NCI-H524 (cell line): ENCODE measurements around the gene LEAP2.

Experiments used
- DNase-seq, 2 experiments: peaks; one replicate each; lab custom pipeline; 2025; lab: John Stamatoyannopoulos, UW

LEAP2 gene, protein sequence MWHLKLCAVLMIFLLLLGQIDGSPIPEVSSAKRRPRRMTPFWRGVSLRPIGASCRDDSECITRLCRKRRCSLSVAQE

DNA sequence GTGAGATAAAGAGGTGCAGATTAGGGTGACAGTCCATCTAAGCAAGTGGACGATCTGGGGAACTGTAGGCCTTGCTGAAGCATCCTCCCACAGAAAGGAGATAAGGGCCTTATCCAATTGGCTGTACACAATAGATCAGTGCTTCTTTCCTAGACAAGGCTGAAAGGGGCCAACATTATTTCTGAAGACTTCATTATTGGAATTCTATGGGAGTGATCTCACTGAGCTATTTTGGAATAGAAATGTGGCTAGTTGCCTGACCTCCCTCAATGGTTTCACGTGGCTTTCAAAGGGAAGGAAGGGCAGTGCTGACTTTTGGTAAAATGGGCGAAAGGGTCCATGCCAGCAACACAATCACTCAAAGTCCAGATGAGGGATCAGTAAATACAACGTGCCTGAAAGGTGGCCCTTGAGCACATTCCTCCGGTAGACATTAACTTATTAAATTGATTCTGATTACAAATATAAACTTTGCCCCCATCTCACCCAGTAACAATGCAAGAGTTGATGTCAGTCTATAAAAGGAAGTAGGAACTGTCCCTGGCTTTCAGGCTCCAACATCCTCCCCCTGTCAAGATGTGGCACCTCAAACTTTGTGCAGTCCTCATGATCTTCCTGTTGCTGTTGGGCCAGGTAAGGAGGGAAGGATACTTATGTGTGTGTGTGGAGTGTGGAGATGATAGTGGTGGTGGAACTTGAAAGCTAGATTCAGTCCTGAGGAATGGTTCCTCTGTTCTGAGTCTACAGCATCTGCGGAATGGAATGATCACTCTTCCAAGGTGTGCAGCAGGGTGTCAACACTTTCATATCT, at the start of gene LEAP2:
Gene LEAP2 (plus strand): TSS at position 550 of the 811 bp plus-strand sequence. CDS start 27 bp downstream, at position 577.
- DNase-seq: no peak

DNA sequence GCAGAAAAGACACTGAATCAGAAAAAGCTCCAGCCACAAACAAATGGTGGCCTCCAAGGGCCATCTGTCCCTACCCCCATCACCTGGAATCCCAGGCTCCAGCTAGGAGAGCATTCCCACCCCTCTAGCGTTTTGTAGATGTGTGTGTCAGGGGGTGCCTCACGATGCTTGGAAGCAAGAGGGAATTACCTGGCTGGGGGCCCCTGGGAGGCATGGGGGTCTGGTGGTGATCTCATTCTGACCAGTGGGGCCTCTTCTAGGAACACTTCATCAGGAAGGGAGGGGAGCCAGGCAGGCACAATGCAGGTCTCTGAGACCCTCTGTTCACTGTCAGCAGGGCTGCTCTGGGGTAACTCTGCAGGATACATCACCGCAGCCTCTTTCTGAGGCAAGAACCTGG, 49.0 kb upstream of the LEAP2 start:
- no peak for DNase-seq

DNA sequence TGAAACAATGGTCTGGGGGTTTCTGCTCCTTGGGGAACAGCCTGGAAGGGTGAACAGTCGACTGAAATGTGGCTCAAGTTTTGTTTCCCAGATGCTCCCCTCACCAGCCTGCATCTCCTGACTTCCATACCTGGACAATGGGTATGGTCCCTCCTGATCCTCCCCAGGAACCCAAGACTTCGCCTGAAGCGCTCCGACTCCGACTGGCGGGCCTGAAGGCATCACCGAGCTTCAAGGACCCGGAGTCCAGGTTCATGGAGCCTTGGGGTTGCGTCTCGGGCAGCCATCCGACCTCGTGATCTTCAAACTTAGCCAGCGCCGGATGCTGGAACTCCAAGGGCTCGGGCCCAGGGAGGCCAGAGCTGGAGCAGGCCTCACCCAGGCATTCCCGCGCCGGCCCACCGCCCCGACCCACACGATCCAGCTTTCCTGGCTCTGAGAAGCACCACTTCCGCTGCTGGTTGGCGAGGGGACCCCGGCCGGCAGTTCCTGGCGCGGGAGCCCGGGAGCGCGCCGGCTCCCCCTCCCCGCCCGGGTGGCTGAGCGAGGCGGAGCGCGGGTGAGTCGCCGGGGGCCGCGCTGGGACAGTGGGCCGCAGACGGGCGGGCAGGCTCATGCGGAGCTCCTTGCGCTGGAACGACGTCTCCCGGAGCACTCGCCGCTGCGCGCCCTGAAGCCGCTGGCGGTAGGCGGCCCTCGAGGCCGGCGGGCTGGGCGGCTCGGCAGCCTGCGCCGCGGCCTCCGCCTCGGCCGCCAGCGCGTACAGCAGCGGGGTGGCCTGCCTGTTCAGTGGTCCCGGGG, 48.2 kb upstream of the LEAP2 start:
- no peak for DNase-seq

DNA sequence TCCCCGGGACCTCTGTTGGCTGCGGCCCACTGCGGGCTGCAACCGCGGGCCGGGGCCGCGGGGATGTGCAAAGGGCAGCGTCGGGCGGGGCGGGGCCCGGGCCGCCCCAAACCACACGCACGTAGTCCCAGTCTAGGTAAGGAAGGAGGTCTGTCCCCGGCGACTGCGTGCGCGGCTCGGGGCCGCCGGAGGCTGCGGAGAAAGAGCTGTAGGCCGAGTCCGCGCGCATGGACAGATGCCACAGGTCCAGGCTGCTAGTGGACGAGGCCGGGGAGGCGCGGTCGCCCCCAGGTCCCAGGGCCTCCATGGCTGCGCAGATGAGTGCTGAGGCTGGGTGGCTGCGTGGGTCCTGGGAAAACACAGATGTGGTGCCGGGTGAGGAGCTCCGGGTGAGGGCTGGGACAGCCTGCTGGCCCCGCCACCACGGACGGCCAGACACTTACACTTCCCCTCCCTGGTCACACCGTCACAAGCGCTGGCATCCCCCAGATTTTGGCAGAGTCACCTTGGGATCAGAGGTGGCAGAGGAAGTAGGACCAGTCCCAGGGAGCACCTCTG, 47.6 kb upstream of the LEAP2 start:
- DNase-seq: no peak

DNA sequence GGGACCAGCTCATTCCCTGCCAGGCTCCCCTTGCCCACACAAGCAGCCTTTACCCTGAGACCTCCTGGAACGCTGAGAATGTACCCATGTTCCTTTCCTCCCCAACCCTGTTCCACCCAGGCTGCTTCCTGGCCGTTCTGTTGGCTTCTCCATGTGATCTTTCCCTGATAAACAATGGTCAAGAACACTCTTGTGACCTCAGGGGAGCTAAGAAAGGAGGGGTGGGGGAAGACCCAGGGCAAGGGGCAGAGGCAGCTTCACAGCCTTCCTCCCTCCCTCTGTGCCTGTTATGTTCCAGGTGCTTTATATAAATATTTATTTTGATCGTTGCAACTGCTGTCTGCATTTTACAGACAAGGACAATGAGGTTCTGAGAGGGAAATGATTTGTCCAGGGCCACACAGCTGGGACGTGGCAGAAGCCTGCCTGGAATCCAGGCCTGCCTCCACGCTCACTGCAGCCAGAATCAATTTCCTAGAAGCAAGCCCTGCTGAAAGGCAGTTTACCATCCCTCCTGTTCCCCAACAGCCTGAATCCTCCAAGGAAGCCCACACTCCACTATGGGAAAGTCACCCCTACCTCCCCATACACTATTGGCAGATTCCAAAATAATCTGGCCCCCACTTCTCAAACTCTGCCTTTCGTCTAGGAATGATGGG, 46.9 kb upstream of the LEAP2 start:
- no peak for DNase-seq

DNA sequence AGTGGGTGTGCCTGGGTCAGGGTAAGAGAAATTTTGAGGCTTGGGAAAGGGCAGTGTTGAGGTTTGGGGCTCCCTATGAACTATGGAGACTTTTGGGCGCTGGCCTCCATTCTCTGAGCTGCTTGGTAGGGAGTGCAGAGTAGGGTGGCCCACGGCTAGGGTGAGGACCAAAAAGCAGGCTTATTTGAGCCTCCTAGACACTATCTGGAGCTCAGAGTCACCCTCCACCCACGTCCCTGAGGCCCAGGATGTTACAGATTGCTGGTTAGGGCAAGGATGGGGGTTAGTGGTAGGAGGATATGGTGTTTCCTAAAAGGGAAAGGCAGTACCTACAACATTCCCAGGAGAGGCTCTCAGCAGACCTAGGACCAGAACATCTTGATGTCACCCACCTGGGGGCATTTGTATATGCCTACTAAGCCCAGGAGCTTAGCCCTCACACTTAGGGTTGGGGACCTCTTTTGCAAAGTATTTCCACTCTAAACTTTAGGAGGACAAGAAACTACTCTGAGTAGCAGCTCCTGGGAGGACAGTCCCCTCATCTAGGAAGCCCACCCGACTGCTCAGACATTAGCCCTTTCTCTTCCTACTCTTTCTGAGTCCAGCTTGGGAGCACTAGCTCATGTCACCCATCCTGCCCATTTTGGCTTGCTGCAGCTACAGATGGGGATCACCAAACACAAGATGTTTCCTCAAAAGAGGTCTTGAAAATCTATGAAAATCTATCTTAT, 45.4 kb upstream of the LEAP2 start:
- no peak for DNase-seq

DNA sequence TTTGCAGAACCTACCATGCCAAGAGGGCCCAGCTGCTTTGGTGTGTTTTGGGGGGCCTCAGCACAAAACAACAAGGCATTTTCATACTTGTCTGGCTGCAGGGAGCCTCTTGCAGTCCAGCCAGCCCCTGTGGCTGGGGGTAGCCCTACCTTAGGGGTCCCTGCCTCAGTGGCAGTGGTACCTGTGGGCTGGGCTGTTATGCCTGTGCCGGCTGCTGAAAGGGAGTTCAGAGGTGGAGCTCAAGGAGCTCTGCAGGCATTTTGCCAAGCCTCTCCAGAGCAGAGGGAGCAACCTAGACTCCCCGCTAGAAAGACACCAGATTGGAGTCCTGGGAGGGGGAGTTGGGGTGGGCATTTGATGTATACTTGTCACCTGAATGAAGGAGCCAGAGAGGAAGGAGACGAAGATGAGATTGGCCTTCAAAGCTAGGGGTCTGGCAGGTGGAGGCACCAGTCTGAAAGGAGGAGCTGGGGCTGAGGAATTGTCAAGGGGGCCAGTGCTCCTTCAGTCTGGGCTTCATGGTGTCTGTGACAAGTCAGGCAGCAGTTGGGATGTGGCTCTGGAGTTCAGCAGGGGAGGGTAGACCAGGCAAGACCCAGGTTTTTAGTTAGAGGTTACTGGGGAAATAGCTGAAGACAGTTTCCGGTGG, 44.5 kb upstream of the LEAP2 start:
- DNase-seq: peak in 1 of 2 experiments; percentile 31

DNA sequence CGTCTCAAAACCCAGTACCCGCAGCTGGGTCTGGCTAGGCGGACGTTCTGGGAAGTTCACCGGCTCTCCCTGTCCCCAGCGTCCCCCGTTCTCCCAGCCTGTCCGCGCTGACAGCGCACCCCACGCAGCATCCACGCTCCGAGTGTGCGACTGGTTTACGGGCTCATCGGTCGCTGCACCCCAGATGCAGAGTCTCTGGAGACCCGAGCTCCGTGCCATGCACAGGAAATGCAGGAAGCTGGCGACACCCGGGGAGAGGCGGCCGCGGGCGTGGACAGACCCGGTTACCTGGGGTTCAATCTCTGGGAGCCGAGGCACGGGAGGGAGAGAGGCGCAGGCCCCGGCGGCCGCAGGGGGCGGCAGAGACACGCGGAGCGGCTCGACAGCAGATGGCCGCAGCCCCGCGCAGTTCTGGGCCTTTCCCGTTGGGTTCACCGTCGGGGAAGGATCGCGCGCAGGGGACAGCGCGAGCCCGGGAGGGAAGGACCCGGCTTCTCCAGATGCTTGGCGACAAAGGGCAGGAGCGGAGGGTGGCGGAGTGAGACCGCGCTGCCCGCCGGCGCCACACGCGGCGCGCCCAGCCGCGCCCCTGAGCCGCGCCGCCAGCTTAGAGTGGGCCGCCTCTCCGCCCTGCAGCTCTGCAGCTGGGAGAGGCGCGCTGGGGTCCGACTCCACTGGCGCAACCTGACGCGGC, 43.6 kb upstream of the LEAP2 start:
- DNase-seq: peak; percentile 21 to 60

DNA sequence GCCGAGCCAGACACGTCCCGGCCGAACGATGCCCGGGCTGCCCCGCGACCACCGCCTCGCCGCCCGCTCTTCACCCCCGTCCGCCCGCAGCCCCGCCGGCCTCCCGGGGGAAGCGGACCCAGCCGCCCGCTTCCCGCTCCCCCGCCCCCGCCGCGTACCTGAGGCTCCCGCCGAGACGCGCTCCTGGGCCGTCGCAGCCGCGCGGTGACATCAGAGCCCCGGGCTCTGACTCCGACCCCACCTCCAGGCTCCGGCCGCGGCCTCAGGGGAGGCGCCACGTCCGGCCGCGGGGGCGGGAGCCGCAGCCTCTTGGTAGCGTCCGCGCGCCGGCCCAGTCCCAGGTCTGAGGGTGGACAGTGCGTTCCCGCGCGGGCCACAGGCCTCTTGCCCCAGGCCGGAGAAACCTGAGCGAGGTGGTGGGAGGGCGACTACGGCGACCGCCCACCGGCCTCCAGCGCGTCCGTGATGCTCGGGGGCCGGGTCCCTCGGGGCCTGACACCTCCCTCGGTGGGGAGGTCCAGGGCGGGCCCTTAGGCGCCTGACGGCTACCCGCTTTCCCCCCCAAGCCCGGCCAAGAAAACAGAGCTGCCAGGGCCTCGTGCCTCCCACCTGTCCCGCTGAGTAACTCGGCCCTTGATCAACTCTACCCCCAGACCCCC, 42.9 kb upstream of the LEAP2 start, which contains the start of gene SHROOM1:
Gene SHROOM1 (minus strand): TSS at position 212 of the 659 bp plus-strand sequence. CDS start 4,507 bp downstream, outside the sequence.
- peak in 1 of 2 experiments; percentile 28 for DNase-seq

DNA sequence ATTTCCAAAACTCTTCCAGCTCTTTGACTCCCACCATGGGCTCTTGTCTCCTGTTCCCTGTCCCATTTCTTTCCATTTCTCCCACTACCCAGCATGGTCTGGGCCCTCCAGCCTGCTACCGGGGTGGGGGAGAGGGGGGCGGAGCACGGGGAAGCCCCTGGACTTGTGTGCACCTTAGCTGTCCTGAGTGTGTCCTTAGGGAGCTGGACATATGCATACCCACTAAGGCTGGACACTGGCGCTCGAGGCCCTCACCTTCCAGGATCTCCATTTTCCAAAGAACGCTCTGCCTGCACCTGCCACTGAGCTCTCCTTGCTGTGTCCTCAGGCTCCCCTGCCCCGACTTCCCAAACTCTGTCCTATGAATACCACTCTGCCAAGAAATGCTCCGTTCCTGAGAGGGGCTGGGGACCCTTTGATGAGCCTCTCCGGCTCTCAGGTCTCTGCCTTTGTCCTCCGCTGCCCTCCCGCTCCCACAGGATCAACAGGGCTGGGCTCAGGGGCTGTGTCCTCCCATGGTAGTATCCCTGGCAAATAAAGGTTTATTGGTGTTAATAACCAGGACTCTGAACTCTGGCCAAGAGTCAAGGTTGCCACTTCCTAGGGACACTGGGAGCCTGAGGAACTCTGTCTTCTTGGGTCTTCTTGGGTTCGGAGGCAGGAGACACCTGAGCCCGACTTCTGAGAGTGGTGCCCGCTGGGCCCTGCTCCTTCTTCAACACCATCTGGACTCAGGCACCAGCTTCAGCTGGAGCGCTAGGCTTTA, 42.2 kb upstream of the LEAP2 start:
- DNase-seq: peak in 1 of 2 experiments; percentile 25

DNA sequence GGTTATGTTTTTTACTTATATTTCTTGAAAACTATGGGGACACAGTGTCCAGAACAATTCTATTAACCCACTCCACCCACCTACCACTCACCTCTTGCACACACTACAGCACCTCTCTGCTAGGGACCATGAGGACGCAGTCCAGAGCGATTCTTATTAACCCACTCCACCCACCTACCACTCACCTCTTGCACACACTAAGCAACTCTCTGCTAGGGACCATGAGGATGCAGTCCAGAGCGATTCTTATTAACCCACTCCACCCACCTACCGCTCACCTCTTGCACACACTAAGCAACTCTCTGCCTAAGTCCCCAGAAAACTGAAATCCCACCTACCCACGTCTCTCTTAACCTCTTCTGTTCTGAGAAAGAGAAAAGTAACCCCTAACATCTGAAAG, 40.9 kb upstream of the LEAP2 start:
- DNase-seq: no peak

DNA sequence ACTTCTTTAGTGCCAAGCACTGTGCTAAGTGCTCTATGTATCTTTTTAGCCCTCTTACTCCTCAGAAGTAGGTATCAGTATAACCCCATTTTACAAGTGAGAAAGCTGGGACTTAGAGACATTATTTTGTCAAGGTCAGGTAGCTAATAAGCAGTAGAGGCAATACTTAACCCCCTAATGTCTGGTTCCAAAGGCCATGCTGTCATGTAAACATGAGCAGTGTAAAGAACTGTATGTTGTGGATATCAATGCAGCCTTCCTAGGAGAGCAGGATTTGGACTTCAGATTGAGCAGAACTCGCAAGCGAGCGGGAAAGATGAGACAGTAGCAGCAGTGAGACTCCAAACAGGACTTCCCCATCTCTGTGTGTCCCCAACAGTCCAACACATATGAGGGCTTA, 39.4 kb upstream of the LEAP2 start:
- no peak for DNase-seq

DNA sequence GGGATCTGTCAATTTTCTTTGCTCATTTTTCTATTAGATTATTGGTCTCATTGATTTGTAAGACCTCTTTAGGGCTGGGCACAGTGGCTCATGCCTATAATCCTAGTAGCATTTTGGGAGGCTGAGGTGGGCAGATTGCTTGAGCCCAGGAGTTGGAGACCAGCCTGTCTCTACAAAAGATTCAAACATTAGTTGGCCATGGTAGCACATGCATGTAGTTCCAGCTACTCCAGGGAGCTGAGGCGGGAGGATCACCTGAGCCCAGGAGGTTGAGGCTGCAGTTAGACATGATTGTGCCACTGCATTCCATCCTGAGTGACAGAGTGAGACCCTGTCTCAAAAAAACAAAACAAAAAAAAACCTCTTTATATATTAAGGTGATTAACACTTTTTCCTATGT, 36.6 kb upstream of the LEAP2 start:
- DNase-seq: no peak

DNA sequence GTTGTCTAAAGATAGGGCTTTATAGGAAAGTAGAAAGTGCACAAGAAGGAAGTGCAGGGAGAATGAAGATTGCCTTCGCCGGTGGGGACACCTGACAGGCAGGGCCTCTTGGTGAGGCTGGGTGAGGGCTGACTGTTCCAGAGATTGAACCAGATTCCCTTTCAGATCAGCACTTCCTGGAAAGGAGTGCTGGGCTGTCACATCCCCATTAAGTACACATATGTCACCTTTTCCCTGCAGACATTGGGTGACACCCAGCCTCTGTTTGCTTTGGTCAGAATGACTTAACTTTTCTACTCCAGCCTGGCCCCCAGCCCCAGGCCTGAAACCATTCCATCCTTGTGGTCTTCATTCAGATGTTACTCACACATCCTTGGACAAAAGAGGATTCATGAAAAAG, 35.6 kb upstream of the LEAP2 start:
- no peak for DNase-seq

DNA sequence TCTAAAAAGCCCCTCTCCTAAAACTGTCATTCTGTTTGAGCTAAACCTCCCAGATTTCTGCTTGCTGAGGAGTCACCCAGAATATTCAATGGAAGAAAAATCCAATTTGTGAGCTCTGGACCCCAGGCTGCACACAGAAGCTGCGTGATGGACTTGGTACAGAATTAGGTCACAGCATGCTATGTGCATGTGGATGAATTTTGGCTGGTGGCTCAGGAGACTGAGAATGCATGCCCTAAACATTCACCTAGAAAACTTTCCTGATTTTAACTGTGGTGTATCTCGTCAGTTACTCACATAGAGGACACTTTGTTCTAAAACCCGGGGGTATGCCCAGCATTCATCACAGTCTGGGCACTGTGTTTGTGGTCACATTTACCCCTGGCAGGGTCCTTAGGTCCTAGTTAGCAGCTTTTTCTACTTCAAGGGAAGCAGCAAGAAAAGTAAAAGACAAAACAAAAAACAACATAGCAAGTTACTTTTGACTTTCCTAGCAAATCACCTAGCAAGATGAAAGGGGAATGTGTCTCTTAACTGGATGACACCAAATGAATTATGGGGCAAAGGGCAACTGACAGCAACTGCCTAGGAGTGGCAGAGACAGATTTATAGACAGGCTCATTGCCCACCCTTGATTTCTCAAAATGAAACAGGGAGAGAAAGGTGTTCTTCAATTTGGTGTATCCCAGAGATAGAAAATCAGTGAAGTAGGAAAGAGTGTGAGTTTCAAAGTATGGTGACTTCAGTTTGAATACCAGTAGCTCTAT, 34.8 kb upstream of the LEAP2 start:
- no peak for DNase-seq

DNA sequence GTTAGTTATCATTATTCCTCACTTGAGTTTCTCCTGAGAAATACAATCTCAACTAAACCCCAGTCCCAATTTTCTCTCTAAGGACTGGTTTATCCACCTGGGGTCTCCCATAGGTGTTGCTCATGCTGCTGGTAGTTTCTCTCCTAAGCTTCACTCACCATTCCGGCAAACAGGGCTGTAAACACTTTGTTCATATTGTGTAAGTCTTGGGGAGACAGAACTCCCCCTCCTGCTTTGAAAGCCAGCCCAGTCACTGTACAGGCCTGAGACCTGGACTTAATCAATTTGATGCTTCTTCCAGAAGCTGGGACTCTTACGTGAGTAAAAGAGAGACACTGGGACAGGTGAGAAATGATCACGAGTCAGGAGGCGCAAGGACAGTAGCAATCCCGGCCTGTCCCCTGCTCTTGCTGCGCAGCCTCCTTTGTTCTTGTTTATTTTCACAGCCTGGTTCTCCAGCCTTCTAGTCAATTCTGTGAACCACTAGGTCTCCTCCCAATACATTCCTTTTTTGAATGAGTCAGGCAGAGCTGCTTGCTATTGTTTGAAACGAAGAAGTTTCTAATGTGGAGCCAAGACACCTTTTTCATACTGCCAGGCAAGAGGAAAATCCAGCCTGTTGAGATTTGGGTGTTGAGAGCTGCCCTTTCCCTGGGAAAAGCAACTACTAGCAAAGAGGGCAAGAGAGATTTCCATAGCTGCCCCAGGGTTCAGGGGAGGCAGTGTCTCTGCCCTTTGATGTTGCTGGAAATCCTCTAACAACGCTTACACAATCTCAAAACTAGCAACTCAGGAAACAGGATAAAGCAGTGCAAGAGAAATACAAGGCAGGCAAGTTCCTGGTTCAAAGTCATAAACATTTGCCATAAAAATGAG, 33.8 kb upstream of the LEAP2 start:
- no peak for DNase-seq

DNA sequence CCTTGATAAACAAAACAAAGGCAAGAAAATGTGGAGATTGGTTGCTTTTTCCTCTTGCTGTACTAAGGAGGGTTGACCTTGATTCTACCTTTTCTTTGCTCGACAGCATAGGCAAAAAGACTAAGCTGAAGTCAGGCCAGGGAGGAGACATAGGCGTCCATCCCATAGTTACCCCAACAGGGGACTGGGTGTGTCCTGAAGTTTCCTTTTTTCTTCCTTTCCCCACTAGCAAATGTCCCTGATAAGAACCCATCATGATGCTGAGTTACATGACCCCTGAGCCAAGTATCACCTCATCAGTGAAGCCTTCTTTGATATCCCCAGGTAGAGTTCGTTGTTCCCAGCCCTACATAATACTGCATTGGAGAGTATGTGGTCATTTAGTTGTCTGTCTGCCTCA, 33.2 kb upstream of the LEAP2 start:
- DNase-seq: no peak
